ENCODE results near the gene SRGN.

The SRGN gene

DNA sequence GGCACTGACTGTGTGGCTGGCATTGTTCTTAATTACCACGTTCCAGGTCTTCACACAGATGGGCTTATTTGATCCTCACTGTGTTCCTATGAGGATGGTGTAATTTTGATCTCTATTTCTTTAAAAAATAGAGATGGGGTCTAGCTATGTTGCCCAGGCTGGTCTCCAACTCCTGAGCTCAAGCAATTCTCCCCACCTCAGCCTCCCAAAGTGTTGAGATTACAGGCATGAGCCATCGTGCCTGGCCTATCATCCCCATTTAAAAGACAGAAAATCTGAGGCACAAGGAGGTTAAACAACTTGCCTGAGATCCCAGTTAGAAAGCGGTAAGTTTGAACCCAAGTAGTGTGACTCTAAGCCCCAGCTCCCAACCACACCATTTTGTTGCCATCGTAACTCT, 17.0 kb upstream of the SRGN start:
- no peaks in the 10 kb centered on the region for H3K36me3 ChIP-seq (replicated peaks; ENCODE audit: insufficient read depth, low read length)
- no peak for DNase-seq
- no peaks in the 10 kb centered on the region for H3F3A ChIP-seq (ENCODE audit: insufficient read depth, low read length)
- peaks cover 4% of the 10 kb centered on the region; the same call in 1 of the 2 replicates for H3K4me1 ChIP-seq (ENCODE audit: low read length)
- no peaks in the 10 kb centered on the region for H4K20me1 ChIP-seq (ENCODE audit: insufficient read depth, low read length)
- no peak overlapping the region for H2AFZ ChIP-seq (ENCODE audit: low read length)
- H3K79me2 ChIP-seq (ENCODE audit: low read length) = no peaks in the 10 kb centered on the region
- H3K9me3 ChIP-seq (replicated peaks; ENCODE audit: insufficient read depth, low read length) = no peaks in the 10 kb centered on the region
- no peak overlapping the region for H3K4me2 ChIP-seq (ENCODE audit: low read depth, low read length)
- no peak for TF ChIP-seq EZH2phosphoT487 (IDR thresholded peaks at IDR 0.05; ENCODE audit: low read length)
- TF ChIP-seq EZH2 (optimal IDR thresholded peaks at IDR 0.05; ENCODE audit: low read depth, low read length) = no peak
- TF ChIP-seq, protein P1, sequence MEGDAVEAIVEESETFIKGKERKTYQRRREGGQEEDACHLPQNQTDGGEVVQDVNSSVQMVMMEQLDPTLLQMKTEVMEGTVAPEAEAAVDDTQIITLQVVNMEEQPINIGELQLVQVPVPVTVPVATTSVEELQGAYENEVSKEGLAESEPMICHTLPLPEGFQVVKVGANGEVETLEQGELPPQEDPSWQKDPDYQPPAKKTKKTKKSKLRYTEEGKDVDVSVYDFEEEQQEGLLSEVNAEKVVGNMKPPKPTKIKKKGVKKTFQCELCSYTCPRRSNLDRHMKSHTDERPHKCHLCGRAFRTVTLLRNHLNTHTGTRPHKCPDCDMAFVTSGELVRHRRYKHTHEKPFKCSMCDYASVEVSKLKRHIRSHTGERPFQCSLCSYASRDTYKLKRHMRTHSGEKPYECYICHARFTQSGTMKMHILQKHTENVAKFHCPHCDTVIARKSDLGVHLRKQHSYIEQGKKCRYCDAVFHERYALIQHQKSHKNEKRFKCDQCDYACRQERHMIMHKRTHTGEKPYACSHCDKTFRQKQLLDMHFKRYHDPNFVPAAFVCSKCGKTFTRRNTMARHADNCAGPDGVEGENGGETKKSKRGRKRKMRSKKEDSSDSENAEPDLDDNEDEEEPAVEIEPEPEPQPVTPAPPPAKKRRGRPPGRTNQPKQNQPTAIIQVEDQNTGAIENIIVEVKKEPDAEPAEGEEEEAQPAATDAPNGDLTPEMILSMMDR (IDR thresholded peaks at IDR 0.05; ENCODE audit: low read length) = no peak
- H3K27ac ChIP-seq (ENCODE audit: low read length) = no peak overlapping the region
- no peak overlapping the region for H3K9ac ChIP-seq (ENCODE audit: low read length)
- no peaks in the 10 kb centered on the region for H3K9me2 ChIP-seq (replicated peaks; ENCODE audit: insufficient read depth, low read length)
- H3K27me3 ChIP-seq (replicated peaks; ENCODE audit: insufficient read depth, low read length) = no peaks in the 10 kb centered on the region
- no peak overlapping the region for H3K4me3 ChIP-seq (ENCODE audit: low read length)

DNA sequence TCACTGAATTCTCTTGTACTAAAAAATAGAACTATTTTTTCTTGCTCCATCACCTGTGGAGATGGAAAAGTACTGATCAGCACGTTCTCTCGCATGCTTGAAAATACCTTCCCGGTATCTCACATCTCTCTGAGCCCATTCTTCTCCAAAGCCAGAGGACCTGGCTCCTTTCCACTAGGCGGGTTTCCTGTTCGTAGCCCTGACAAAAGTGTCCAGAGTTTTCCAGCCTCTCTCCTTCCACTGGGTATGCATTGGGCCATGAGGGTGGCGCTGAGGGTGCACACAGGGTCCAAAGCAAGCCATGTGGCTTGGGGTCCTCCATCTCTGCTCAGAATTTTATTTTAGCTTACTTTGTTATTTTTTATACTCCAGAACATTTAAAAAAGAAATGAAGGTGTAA, 16.3 kb upstream of the SRGN start:
- H3K4me3 ChIP-seq (ENCODE audit: low read length) = no peak overlapping the region

DNA sequence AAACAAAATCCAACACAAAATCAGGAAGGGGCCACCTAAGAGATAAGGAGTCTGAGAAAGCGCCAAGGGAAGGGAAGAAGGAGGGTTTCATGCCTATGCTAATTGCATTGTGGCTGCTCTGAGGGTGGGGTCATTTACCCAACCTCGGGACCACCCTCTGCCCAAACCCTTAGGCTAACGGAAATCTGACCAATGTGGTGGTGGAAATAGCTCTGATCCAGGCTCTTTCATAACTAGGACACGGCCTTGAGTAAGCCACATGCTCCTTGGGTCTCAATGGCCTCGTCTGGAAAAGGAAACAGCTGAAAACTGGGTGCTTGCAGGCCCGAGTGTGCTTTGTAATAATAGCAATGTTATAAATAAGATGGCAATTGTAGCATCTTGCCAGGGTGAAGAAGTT, 14.9 kb upstream of the SRGN start:
- no peak overlapping the region for H3K27ac ChIP-seq (ENCODE audit: low read length)

More for the DNA sequence above, 16.3 kb upstream of the SRGN start:
- Histone ChIP-seq H3F3A (ENCODE audit: insufficient read depth, low read length) (no peaks in the 10 kb centered on the region), H2AFZ (ENCODE audit: low read length) (no peak overlapping the region), H3K9me3 (replicated peaks; ENCODE audit: insufficient read depth, low read length) (no peaks in the 10 kb centered on the region), H3K9me2 (replicated peaks; ENCODE audit: insufficient read depth, low read length) (no peaks in the 10 kb centered on the region), H3K27me3 (replicated peaks; ENCODE audit: insufficient read depth, low read length) (no peaks in the 10 kb centered on the region), H3K9ac (ENCODE audit: low read length) (no peak overlapping the region), H3K36me3 (replicated peaks; ENCODE audit: insufficient read depth, low read length) (no peaks in the 10 kb centered on the region), H3K4me2 (ENCODE audit: low read depth, low read length) (no peak overlapping the region), H3K4me1 (ENCODE audit: low read length) (no peaks in the 10 kb centered on the region), H3K79me2 (ENCODE audit: low read length) (no peaks in the 10 kb centered on the region), H3K27ac (ENCODE audit: low read length) (no peak overlapping the region), H4K20me1 (ENCODE audit: insufficient read depth, low read length) (no peaks in the 10 kb centered on the region)
- TF ChIP-seq EZH2 (optimal IDR thresholded peaks at IDR 0.05; ENCODE audit: low read depth, low read length) (no peak), EZH2phosphoT487 (IDR thresholded peaks at IDR 0.05; ENCODE audit: low read length) (no peak)
- TF ChIP-seq, protein P1 (IDR thresholded peaks at IDR 0.05; ENCODE audit: low read length) = no peak
- no peak for DNase-seq

More for the DNA sequence above, 14.9 kb upstream of the SRGN start:
- Histone ChIP-seq H3K27me3 (replicated peaks; ENCODE audit: insufficient read depth, low read length) (no peaks in the 10 kb centered on the region), H3K79me2 (ENCODE audit: low read length) (no peaks in the 10 kb centered on the region), H3K4me3 (ENCODE audit: low read length) (no peak overlapping the region), H3K9me2 (replicated peaks; ENCODE audit: insufficient read depth, low read length) (no peaks in the 10 kb centered on the region), H3K4me1 (ENCODE audit: low read length) (no peaks in the 10 kb centered on the region), H2AFZ (ENCODE audit: low read length) (no peak overlapping the region), H3K9ac (ENCODE audit: low read length) (no peak overlapping the region), H3K4me2 (ENCODE audit: low read depth, low read length) (no peak overlapping the region), H3K9me3 (replicated peaks; ENCODE audit: insufficient read depth, low read length) (no peaks in the 10 kb centered on the region), H3F3A (ENCODE audit: insufficient read depth, low read length) (no peaks in the 10 kb centered on the region), H4K20me1 (ENCODE audit: insufficient read depth, low read length) (no peaks in the 10 kb centered on the region), H3K36me3 (replicated peaks; ENCODE audit: insufficient read depth, low read length) (no peaks in the 10 kb centered on the region)
- TF ChIP-seq EZH2phosphoT487 (IDR thresholded peaks at IDR 0.05; ENCODE audit: low read length) = no peak
- TF ChIP-seq EZH2 (optimal IDR thresholded peaks at IDR 0.05; ENCODE audit: low read depth, low read length) = no peak
- TF ChIP-seq, protein P1 (IDR thresholded peaks at IDR 0.05; ENCODE audit: low read length) = no peak
- no peak for DNase-seq
